ENCODE data around the gene STX5. TPM values are rescaled to one million over a fixed set of nuclear protein-coding genes. Genes with fewer than 3 reads are reported as not detected.
"Not testable (repeated sequence)": the region's sequence is repeated elsewhere in the genome, so short reads cannot be mapped to it uniquely, and the experiment has no call there.

Gene STX5
- total and polyA plus RNA-seq, 2 experiments from 2014 or later: 38.5 to 53.6 TPM

DNA sequence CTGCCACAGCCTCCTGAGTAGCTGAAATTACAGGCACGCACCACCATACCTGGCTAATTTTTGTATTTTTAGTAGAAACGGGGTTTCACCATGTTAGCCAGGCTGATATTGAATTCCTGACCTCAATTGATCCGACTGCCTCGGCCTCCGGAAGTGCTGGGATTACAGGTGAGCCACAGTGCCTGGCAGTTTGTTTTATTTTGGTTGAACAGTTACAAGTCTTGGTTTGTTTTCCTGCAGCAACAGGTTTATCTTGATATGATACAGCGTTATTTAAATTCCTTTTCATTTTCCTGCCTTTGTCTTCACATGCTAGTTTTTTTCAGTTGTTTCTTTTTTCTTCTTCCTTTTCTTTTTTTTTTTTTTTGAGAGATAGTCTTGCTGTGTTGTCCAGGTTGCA, 44.9 kb upstream of the STX5 start:
- DNase-seq (ENCODE audit: low read depth in 1 of 2, low spot score in 1 of 2): no peak
- Histone ChIP-seq H3K4me3 (no peak overlapping the region), H3K27me3 (no peaks in the 10 kb centered on the region), H3K36me3 (peaks cover 7% of the 10 kb centered on the region), H3K9me3 (ENCODE audit: low read depth) (no peaks in the 10 kb centered on the region), H3K4me1 (ENCODE audit: low read depth) (peaks cover 8% of the 10 kb centered on the region), H3K27ac (peak overlapping the region; percentile 77)
- TF ChIP-seq, protein P1, sequence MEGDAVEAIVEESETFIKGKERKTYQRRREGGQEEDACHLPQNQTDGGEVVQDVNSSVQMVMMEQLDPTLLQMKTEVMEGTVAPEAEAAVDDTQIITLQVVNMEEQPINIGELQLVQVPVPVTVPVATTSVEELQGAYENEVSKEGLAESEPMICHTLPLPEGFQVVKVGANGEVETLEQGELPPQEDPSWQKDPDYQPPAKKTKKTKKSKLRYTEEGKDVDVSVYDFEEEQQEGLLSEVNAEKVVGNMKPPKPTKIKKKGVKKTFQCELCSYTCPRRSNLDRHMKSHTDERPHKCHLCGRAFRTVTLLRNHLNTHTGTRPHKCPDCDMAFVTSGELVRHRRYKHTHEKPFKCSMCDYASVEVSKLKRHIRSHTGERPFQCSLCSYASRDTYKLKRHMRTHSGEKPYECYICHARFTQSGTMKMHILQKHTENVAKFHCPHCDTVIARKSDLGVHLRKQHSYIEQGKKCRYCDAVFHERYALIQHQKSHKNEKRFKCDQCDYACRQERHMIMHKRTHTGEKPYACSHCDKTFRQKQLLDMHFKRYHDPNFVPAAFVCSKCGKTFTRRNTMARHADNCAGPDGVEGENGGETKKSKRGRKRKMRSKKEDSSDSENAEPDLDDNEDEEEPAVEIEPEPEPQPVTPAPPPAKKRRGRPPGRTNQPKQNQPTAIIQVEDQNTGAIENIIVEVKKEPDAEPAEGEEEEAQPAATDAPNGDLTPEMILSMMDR (IDR thresholded peaks at IDR 0.05; ENCODE audit: low read depth, low read length): no peak

DNA sequence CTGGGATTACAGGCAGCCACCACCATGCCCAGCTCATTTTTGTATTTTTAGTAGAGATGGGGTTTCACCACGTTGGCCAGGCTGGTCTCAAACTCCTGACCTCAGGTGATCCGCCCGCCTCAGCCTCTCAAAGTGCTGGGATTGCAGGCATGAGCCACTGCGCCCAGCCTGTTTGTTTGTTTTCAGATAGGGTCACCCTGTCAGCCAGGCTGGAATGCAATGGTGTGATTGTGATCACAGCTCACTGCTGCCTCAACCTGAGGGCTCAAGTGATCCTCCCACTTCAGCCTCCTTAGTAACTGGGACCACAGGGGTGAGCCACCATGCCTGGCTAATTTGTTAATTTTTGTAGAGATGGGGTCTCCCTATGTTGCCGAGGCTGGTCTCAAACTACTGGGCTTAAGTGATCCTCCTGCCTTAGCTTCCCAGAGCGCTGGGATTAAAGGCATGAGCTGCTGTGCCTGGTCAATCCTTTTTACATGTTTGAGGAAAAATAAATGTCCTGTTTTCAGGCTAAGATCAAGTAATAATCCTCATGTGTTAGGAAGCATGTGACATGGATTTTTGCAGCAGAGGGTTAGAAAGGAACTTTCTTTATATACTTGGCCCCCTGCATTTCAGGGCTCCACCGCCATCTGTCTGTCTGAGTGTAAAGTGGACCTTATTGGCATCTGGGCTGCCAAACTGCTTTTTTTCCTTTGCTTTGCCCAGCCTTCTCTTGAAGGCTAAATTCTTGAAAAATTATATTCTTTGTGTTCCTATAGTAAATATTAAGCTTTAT, 44.0 kb upstream of the STX5 start:
- no peaks in the 10 kb centered on the region for H3K9me3 ChIP-seq (ENCODE audit: low read depth)
- no peak overlapping the region for H3K4me3 ChIP-seq
- no peaks in the 10 kb centered on the region for H3K27me3 ChIP-seq
- peaks cover 8% of the 10 kb centered on the region for H3K4me1 ChIP-seq (ENCODE audit: low read depth)
- no peak for DNase-seq (ENCODE audit: low read depth in 1 of 2, low spot score in 1 of 2)
- TF ChIP-seq, protein P1 (IDR thresholded peaks at IDR 0.05; ENCODE audit: low read depth, low read length): no peak
- H3K27ac ChIP-seq: no peak overlapping the region
- H3K36me3 ChIP-seq: peaks cover 7% of the 10 kb centered on the region

GRCh38 chr11:62874851-62875250, 43.0 kb upstream of the STX5 start:
- H3K4me3 ChIP-seq: no peak overlapping the region
- no peak for DNase-seq (ENCODE audit: low read depth in 1 of 2, low spot score in 1 of 2)
- no peak overlapping the region for H3K27ac ChIP-seq
- H3K27me3 ChIP-seq: no peaks in the 10 kb centered on the region
- no peaks in the 10 kb centered on the region for H3K9me3 ChIP-seq (ENCODE audit: low read depth)
- peaks cover 3% of the 10 kb centered on the region for H3K4me1 ChIP-seq (ENCODE audit: low read depth)
- peaks cover 7% of the 10 kb centered on the region for H3K36me3 ChIP-seq
- TF ChIP-seq, protein P1 (IDR thresholded peaks at IDR 0.05; ENCODE audit: low read depth, low read length): no peak

- Histone ChIP-seq H3K36me3 (no peaks in the 10 kb centered on the region), H3K4me1 (ENCODE audit: low read depth) (peaks cover 10% of the 10 kb centered on the region), H3K27me3 (no peaks in the 10 kb centered on the region), H3K27ac (no peak overlapping the region), H3K4me3 (no peak overlapping the region), H3K9me3 (ENCODE audit: low read depth) (no peaks in the 10 kb centered on the region)
- no peak for DNase-seq (ENCODE audit: low read depth in 1 of 2, low spot score in 1 of 2)
- TF ChIP-seq, protein P1 (IDR thresholded peaks at IDR 0.05; ENCODE audit: low read depth, low read length): no peak
Measured at GRCh38 chr11:62865635-62866034, 33.8 kb upstream of the STX5 start.

DNA sequence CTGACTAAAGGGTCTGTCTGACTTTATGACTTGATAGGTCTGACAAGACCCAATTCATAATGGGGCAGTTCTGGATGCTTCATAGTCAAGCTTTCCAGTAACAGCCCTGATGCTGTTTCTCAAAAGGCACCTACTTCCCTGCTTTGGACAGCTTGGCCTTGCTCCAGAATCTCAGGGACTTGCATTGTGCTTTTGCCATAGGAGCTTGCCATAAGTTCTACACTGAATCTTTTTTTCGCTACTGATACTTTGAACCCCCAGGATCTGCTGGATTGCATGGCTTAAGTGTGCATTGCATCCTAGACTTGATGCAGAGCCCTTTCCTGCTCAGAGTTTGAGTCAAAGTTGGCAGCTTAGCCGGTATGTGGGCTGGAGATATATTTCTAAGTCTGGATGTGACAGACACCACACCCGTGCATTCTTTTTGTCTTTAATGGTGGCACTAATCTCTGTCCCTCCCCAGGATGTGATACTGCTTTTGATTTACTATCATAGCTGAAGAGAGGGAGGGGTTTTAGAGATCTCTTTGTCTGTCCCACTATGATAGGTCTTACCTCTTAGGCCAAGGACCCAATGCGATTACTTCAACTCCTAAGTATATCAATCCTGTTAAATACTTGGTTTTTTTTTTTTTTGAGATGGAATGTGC, 32.0 kb upstream of the STX5 start:
- Histone ChIP-seq H3K4me1 (ENCODE audit: low read depth) (peaks cover 15% of the 10 kb centered on the region), H3K27me3 (no peaks in the 10 kb centered on the region)
- no peak for DNase-seq (ENCODE audit: low read depth in 1 of 2, low spot score in 1 of 2)

GRCh38 chr11:62861564-62862192, 29.8 kb upstream of the STX5 start:
- not testable (repeated sequence) for H3K36me3 ChIP-seq; H3K9me3 ChIP-seq (ENCODE audit: low read depth); H3K4me3 ChIP-seq; H3K27me3 ChIP-seq; DNase-seq (ENCODE audit: low read depth in 1 of 2, low spot score in 1 of 2)
- Histone ChIP-seq H3K27ac (peak overlapping the region; percentile 85), H3K4me1 (ENCODE audit: low read depth) (peaks cover 15% of the 10 kb centered on the region)

More for the DNA sequence above, 32.0 kb upstream of the STX5 start:
- Histone ChIP-seq H3K36me3 (no peaks in the 10 kb centered on the region), H3K4me3 (no peak overlapping the region), H3K27ac (no peak overlapping the region), H3K9me3 (ENCODE audit: low read depth) (no peaks in the 10 kb centered on the region)
- TF ChIP-seq, protein P1 (IDR thresholded peaks at IDR 0.05; ENCODE audit: low read depth, low read length): no peak
